Fibroblast of skin of left biceps (primary cell): ENCODE data around the gene LCAT.

Source experiments
- DNase-seq, 2 experiments: peaks; one replicate each; pipeline ENCODE4 v3.0.0-alpha.2; 2013; ENCODE audit warnings: low read depth in 2 of 2

The LCAT gene

DNA sequence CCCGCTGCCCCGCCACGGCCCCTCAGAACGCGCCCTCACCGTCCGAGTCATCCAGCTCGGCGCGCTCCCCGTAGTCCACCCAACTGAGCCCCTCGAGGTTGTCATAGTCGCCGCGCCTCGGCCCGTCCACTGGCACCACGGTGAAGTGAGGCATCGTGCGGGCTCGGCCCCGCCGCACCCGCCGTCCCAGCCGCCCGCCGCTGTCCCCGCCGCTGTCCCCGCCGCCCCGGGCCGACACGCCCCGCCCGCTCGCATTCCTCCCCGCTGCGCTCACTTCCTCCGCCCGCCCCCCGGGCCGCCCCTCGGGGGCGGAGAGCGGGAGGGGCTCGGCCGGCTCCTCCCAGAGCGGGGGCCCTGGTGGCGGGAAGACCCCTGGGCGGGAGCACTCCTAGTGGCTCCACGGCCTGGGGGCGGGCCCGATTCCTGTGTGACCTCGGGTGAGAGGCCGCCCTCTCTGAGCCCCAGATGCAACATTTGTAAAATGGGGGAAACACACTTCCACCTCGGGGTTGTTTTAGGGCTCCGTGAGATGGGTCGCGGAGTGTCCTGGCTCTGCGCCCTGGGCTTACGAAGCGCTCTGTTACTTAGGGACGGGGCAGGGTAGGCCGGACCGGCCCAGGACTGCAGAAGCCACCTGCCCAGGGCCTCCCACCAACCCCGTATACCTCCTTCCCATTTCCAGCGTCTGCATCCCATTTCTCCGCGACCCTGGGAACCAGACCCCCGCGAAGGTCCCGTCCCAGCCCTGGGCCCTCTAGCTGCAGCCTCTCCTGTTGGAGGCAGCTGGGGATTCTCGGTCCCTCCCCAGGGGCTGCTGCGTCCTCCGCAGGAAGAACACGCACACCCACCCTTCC is 24.7 kb upstream of the LCAT start, which contains the start of gene SLC12A4:
TSS of gene SLC12A4 (minus strand) at position 238 of the 854 bp plus-strand sequence. CDS start at position 154, 84 bp downstream.
- peak; percentile 57 to 67 for DNase-seq

- no peak for DNase-seq
Measured at GRCh38 chr16:67967958-67968399, 24.1 kb upstream of the LCAT start.

DNA sequence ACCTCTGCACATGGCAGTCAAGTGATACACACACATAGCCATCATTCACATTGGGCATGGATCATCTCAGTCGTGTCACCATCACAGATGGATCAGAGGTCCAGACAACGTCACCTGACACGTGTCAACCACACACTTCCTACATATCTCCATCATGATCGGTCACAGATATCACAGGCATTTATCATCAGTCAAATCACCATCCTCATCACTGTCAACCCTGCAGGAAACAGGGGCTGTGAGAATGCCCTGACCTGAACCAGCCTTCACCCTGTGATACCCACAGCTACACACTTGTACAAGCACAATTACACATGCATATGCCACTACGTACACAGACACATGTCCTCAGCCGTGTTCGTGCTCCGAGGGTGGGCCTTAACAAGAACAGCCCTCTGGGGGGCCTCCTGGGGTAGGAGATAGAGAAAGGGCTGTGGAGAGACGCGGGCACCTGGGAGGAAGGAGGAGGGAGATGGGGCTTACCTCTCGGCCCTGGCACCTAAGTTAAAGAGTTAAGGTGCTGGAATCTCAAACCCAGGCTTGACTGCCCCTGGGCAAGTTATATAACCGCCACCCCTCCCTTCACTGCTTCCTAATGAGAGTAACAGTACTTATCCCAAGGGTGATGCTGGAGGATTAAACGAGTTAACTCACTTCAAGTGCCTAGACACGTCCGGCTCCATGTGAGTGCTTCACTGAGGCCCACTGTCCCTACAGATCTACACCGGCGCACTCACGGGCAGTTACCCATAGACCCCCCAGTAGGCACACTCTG is 23.4 kb upstream of the LCAT start:
- no peak for DNase-seq

- no peak for DNase-seq
Measured at GRCh38 chr16:67966549-67967182, 22.7 kb upstream of the LCAT start.

GRCh38 chr16:67965668-67966548 is 22.0 kb upstream of the LCAT start:
- DNase-seq, result no peak

DNA sequence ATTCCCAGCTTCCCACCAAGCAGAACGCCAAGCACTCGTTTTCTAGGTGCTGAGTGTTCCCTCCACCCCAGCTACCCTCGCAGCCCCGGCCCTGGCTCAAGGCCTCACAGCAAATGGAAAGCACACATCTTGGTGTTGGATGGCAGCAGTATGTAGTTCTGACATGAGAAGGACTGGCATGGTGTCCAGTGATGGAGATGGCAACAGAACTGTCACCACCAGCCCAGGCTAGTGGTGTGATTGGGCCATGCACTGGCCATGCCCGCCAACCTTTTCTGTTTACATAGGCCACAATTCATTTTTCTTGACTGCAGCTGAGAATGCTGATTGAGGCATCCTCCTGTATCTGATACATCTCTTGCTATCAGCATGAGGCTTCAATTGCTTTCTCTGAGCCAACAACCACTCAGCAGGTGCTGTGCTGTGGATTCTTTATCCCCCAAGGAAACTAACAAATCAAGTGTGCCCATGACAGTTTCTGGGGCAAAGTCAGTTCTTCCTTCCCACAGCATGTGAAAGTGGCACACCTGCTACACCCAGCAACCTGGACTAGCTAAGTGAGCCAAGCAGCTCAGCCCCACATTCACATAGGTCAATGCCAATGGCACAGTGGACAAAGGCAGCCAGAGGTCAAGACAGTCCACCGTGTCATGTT is 20.7 kb upstream of the LCAT start:
- DNase-seq, result no peak

DNA sequence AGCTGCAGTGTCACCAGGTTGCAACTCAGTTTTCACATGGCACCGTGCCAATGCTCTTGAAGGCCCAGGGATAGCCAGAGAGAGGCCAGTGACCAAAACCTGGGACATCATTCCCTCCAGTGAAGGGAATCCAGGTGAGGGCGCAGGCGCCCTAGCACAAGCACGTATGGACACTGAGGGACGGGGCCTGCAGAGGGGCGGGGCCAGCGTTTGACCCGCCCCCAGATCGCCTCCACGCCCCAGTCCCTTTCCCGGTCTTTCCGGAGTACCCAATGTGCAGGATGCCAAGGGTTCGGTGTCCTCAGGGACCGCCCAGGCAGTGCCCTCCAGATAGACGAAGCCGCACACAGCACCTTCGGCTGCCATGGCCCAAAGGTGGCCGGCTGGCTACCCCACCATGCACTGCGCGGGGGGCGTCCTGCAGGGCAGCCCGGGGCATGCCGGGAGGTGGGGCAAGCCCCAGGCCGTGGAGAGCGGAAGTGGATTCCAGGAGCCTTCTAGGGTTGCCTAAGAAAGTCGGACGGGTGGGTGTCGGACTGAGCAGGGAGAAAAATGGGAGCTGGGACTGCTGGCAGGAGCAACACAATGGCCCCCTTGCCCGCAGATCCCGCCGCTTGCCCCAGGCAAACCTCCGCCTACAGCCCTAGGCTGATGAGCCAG is 19.9 kb upstream of the LCAT start:
- no peak for DNase-seq

DNA sequence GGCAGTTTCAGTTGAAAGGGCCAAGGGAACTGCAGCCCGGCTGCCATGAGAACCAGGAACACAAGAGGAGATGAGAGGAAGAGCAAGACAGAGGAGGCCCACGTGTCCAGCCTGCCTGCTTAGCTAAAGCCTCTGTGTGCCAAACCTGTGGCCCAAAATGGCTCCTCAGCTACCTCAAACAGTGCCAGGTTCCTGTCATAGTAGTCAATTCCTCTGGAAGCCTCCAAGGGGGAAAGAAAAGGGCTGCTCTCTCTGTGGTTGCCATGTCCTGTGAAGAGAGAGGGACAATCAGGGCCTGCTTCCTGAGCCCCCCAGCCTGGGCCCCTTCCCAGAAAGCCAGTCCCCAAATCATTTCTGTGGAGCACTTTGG is 19.4 kb upstream of the LCAT start:
- DNase-seq, result no peak

DNA sequence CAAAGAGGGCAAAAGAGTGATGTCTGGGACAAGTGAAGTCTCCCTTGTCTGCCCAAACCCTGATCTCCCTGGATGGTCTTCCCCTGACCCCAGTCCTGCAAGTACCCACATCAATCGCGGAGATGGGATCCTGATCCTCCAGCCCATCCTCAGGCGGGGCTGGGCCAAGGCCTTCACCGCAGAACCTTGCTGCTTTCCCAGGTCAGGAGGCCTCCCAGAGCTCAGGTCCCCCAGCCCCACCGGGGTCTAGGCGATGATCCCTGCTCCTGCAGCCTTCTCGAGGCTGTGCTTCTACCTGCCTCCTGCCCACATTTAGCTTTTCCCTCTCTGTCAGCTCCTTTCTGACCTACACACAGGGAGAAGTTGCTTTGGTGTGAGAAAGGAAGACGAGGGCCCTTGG is 18.2 kb upstream of the LCAT start:
- DNase-seq, result no peak

- no peak for DNase-seq
Measured at GRCh38 chr16:67961551-67961957, 17.6 kb upstream of the LCAT start.

DNA sequence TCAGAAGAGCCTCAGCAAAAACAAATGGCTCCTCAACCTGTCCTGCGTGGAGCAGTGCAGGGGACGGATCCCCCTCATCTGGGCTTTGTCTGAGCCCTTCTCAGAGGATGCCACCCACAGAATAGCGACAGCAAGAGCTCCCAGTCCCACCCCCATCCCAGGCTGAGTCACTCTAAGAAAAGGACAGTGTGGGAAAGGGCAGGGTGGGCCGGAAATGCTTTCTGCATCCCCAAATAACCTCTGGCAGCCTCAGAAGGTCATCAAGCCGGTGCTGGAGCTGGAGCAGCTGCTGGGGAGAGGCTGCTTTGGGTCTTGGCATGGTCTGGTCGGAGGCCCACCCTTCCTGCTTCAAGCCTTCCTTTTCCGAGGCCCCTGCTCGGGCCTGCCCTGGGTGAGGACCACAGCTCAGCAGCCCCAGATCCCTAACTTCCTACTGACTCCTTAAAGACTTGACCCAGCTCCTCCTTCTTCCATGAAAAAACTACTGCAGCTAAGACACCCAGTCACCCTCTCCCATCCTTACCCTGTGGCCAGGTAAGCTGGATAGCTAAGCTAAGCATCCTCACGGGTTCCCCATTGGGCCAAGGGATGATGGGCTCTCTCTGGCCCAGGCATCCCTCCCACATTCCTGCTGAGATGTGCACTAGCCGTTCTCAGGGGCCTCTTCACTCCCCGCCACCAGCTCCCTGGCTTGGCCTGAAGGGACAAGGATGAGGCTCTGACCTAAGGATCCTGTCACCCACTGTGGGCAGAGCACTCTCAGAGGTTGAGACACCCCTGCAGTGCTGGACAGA is 15.8 kb upstream of the LCAT start:
- DNase-seq, result no peak

DNA sequence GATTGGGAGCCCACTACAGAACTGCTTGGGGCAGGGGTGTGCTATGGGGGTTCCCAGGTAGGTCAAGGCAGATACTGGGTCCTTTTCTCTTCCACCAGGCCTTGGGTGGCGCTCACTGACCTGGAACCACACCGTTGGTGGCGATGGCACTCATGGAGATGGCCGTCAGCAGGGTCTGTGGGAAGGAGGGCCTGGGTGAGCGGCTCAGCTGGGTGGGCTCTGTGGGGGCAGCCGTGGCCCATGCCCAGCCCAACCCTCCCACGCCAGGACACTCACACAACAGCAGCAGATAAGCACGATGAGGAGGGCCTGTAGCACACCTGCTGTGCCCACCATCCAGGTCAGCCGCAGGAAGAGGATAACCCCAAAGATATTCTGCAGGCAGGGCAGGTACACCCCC is 13.7 kb upstream of the LCAT start:
- DNase-seq, result no peak

- no peak for DNase-seq
Measured at GRCh38 chr16:67954421-67955196, 10.7 kb upstream of the LCAT start.

DNA sequence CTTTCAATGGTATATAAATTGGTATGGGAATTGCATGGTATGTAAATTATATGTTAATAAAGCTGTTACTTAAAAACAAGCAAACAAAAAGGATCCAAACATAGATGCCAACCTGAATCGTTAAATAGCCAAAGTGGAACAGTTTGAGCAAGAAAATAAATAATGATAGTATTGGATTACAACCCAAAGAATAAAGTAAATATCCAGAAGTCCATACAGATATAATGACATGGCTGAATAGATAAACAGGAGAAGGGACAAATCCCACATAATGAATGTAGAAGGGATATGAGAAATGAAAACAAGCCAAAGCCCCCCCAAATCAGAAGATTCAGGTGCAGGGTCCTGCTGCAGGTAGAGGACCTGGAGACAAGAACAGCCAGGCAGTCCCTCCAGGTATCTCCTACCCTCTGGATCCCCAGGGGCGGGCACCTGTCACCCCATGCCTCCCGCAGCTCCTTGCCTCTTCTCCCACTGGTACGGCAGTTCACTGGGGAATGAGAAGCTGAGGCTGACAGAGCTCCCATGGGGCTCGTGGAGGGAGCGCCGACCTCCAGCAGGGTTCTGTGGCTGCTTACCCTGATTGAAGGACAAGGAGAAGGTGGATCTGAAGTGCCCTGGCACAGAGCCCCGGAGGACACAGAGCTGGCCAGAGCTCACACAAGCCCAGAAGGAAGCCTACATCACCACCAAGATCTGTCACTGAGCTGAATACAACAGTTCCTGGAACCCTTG is 9.9 kb upstream of the LCAT start:
- no peak for DNase-seq

- no peak for DNase-seq
Measured at GRCh38 chr16:67951485-67951884, 7.6 kb upstream of the LCAT start.

- DNase-seq, result no peak
Measured at GRCh38 chr16:67950335-67950843, 6.5 kb upstream of the LCAT start.

DNA sequence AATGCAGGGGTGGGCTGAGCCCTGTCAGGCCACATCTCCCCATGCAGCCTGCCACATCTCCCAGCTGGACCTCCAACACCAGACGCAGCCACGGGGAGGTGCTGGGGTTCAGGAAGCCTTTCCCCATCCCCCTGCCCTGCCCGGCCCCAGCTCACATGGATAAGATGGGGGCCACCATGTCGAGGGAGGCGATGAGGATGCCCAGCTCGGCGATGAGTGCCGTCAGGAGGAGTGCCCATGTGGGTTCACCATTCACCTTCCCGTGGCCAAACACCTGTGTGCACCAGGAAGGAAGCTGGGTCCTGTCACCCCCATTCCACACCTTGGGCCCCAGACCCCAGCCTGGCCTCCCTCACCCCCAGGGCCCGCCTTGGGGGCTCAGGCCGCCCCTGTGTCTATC is 5.7 kb upstream of the LCAT start:
- DNase-seq, result no peak

DNA sequence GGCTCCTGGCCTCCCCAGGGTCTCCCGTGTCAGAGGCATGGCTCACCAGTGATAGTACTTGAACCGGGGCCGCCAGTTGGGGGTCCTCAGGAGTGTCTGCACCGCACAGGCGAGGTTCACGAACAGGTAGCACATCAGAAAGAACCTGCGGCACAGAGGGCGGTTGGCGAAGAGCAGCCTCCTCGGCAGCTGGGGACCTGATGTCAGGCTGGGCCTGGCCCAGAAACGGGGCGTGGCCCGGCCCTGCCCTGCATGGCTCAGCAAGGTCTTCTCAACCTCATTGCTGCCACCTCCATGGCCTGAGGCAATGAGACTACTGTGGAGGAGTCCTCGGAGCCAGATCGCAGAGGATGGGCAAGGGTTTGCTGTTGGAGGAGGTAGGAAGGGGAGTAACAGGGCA is 4.1 kb upstream of the LCAT start:
- DNase-seq, result no peak
